A673 (cell line): ENCODE results near the gene SCN3A.

Experiments used
- CTCF ChIP-seq: fragments of 300-800, 200-600 bp; sonication (generic); conservative IDR thresholded peaks from 2 replicates; pipeline ENCODE4 v1.5.1; 2017; ENCODE audit warnings: low read depth, mild to moderate bottlenecking, antibody characterized with exemption, low read length, moderate library complexity, mixed read lengths
- EZH2 ChIP-seq: fragments of 200-600 bp; sonication (generic); IDR thresholded peaks from 2 replicates; pipeline ENCODE4 v1.6.1; 2017; ENCODE audit warnings: borderline replicate concordance, low read depth, mild to moderate bottlenecking, mixed read lengths, antibody characterized with exemption, low read length; ENCODE audit not compliant: poor library complexity, severe bottlenecking

GRCh38 chr2:165074884-165075283 is 129.0 kb downstream of the SCN3A start:
- no peak for TF ChIP-seq CTCF
- TF ChIP-seq EZH2: no peak
